GM13976 (cell line): Measurements from ENCODE around the gene PYGB.

Source experiments
- DNase-seq: peaks from one replicate; pipeline ENCODE4 v3.0.0; 2012; ENCODE audit warnings: low spot score
- CTCF ChIP-seq: IDR thresholded peaks from 2 replicates; pipeline ENCODE4 v1.5.1; 2012; ENCODE audit warnings: borderline replicate concordance, mild to moderate bottlenecking; ENCODE audit not compliant: insufficient read depth; ENCODE audit errors: extremely low read depth, missing control alignments, control extremely low read depth
- in situ Hi-C: fragments of 300-500 bp; cut with MboI; formaldehyde crosslinking; loops from one replicate; pipeline ENCODE4 v1.12.0; 2022; ENCODE audit warnings: low sequenced_read_pairs, mixed read lengths, inconsistent platforms; ENCODE audit not compliant: unreplicated experiment

Gene PYGB

GRCh38 chr20:25274891-25275812 lies 27.3 kb downstream of the PYGB start:
- in situ Hi-C loops, result loop anchor here (25.0 kb wide), 1 partner anchor 587 kb away; no protein-coding TSS in a partner anchor
- DNase-seq, result no peak
- no peak for TF ChIP-seq CTCF

DNA sequence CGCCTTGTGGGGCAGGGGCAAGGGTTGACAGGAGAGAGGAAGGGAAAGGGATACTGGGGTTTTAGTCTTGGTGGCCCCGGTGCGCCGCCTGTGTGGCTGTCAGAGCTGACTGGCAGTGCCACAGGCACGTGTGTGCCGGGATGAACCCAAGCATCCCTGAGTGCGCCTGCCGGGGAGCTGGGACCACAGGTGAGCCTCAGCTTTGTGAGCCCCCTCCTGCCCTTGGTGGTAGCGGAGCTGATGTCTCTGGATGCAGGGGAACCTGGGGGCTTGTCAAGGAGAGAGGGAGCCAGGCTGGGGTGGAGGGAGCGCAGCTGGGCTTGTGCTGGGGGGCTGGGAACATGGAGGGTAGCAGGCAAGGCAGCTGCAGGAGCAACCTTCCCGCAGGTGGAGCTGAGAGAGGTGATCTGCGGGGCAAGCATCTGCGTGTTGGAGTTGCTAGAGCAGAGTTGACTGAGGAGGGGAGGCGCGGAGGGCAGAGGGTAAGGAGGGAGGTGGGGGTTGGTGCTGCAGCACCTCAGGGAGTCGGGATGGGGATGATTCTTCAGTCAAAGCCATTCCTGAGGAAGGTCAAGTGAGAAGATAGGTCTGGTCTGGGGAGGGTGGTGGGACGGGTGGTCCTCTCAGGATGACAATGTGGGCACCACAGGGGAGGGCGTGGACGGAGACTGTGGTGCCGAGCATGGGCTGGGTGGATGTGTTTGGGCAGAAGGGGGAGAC lies 28.1 kb downstream of the PYGB start:
- TF ChIP-seq CTCF, result no peak
- in situ Hi-C loops, result loop anchor here (25.0 kb wide), 1 partner anchor 586 kb away; no protein-coding TSS in a partner anchor
- no peak for DNase-seq

DNA sequence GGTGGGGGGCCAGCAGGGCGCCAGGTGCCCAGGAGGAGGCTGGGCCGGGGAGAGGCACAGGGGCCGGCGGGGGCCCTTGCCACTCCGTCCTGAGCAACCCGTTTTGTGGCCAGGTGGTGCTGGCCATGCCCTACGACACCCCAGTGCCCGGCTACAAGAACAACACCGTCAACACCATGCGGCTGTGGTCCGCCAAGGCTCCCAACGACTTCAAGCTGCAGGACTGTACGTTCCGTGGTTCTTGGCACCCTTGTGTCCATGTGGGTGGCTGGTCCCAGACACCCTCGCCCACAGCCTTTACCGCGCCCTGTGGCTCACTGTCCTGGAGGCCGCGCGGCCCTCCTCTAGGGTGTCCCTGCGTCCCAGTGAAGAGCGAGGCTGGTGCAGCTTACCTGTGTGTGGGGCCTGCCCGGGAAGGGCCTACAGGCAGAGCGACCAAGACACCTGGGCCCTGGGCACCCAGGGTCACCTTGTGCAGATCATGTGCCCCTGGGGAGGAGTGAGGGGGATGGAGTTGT lies 28.7 kb downstream of the PYGB start:
- TF ChIP-seq CTCF, result no peak
- DNase-seq, result no peak
- in situ Hi-C loops, result loop anchor here (25.0 kb wide), 1 partner anchor 586 kb away; no protein-coding TSS in a partner anchor

DNA sequence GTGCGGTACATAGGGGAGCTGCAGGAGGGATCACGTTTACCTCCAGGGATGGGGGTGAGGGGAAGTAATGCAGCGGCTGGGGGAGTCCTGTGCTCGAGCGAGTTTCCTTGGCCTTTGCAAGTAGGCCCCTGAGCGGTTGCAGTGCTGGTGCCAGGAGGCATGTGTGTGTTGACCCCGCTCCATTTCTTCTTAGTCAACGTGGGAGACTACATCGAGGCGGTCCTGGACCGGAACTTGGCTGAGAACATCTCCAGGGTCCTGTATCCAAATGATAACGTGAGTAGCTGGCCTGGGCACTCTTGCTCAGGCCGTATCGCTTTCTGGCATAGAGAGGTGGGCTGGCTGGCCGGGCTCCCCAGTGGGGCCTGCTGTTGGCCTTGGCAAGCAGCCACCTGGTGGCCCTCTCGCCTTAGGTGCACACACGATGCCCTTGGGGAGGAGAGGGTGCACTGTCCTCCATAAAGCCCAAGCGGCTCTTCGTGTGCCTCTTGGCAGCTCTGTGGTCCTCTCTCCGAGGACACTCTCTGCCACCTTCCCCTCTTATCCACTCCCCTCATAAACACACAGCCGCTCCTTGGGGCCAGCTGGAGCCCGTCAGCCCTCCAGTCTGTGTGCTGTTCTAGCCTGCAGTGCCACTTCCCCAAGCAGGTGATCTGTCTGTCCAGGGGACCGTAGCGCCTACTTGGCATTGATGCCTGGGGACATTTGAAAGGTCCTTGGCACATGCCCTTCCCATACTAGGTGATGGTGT lies 29.3 kb downstream of the PYGB start:
- in situ Hi-C loops, result loop anchor here (25.0 kb wide), 1 partner anchor 585 kb away; no protein-coding TSS in a partner anchor
- no peak for DNase-seq
- no peak for TF ChIP-seq CTCF

DNA sequence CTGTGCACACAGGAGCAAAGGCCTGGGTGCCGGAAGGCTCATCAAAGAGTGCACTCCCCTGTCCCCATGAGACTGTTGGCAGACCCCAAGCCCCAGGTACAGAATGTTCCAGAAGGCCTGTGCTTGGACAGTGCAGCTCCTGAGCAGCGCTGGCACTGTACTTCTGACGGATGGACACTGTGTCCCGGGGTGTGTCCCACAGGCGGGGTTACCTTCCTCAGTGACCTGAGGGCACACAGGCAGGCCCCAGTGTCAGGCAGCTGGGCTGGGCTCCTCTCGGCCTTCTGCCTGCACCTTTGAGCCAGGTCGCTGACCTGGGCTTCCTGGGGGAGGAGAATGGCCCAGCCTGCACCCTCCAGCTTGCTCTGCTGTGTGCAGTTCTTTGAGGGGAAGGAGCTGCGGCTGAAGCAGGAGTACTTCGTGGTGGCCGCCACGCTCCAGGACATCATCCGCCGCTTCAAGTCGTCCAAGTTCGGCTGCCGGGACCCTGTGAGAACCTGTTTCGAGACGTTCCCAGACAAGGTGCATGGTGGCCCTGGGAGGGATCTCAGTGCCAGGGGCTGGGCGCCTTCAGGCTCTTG lies 30.1 kb downstream of the PYGB start:
- TF ChIP-seq CTCF, result no peak
- in situ Hi-C loops, result loop anchor here (25.0 kb wide), 1 partner anchor 584 kb away; no protein-coding TSS in a partner anchor
- DNase-seq, result no peak
